Nephron (organoid): ENCODE data around the gene MECR.

Experiments used
- H3K27ac Mint-ChIP-seq, 3 experiments: 2 replicates each; pipeline ENCODE4 v1.8.0; 2020; ENCODE audit warnings: mixed read lengths in 3 of 3, mild to moderate bottlenecking in 2 of 3, moderate library complexity in 1 of 3
- H3K27me3 Mint-ChIP-seq: 2 replicates; pipeline ENCODE4 v1.8.0; 2021; ENCODE audit warnings: low read depth, mild to moderate bottlenecking, moderate library complexity, mixed read lengths
- H3K36me3 Mint-ChIP-seq: 2 replicates; pipeline ENCODE4 v1.8.0; 2020; ENCODE audit warnings: low read depth, mixed read lengths
- H3K4me1 Mint-ChIP-seq: 2 replicates; pipeline ENCODE4 v1.8.0; 2020; ENCODE audit warnings: mixed read lengths
- H3K4me3 Mint-ChIP-seq, 3 experiments: 2 replicates each; pipeline ENCODE4 v1.8.0; 2020; ENCODE audit warnings: mild to moderate bottlenecking in 3 of 3, mixed read lengths in 3 of 3, moderate library complexity in 2 of 3
- H3K9me3 Mint-ChIP-seq: 2 replicates; pipeline ENCODE4 v1.8.0; 2020; ENCODE audit warnings: mixed read lengths
- CTCF ChIP-seq, 3 experiments: fragments of 200-600 bp; sonication (generic); IDR thresholded peaks; one replicate each; pipeline ENCODE4 v1.5.0; 2021; ENCODE audit warnings: antibody characterized with exemption in 3 of 3; ENCODE audit not compliant: unreplicated experiment in 3 of 3

The MECR gene

GRCh38 chr1:29183287-29183686 lies 47.4 kb downstream of the MECR start:
- Mint-ChIP-seq H3K9me3 (no peaks in the 10 kb centered on the region), H3K4me1 (peaks cover 28% of the 10 kb centered on the region), H3K27me3 (no peaks in the 10 kb centered on the region), H3K4me3 (peak overlapping the region; percentile 88 to 99 (median 94)), H3K36me3 (peaks cover 19% of the 10 kb centered on the region), H3K27ac (peak overlapping the region; percentile 96 to 100 (median 99))
- TF ChIP-seq CTCF (IDR thresholded peaks at IDR 0.05; ENCODE audit: unreplicated experiment in 3 of 3) = no peak

DNA sequence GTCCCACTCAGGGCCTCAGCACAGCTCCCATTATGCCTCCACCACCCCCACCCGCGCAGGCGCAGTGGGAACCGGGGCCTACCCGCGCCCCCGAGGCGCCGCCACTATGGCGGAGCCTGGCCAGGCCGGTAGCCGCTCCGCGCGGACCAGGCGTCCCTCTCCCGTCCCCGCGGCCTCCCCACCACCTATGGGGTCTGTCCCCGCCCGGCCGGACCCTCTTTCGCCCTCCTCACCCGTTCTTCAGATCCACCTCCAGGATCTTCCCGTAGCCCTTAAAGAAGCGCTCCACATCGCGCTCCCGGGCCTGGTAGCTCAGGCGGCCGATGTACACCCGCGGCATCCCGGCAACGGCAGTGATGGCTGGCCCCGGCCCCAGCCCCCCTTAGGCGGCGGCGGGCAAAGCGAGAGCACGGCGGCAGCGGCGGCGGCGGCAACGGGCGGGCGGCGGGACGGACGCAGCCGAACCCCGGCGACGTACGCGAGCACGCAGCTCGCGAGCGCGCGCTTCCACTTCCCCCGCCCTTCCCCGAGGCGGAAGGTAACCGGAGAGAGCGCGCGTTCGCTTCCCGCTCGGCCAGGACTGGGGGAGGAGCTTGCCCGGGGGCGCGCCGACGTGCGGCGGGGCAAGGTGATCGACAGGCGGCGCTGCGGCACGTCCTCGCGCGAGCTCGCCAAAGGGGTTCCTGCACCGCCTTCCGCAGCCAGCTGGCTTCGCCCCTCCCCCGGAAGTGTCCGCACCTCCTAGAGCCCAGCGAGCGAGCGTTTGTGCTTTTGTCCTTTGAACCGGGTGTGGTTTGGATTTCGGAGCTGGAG lies 49.1 kb downstream of the MECR start, which contains the start of gene SRSF4:
Gene SRSF4, minus strand, starts transcription at position 488 of the 813 bp plus-strand sequence. Its CDS starts 148 bp downstream, at position 340.
- H3K9me3 Mint-ChIP-seq = no peaks in the 10 kb centered on the region
- H3K36me3 Mint-ChIP-seq = peaks cover 32% of the 10 kb centered on the region
- H3K27me3 Mint-ChIP-seq = no peaks in the 10 kb centered on the region
- peaks cover 38% of the 10 kb centered on the region for H3K4me1 Mint-ChIP-seq
- peak within 1 kb of the TSS; percentile 96 to 100 (median 99) for H3K27ac Mint-ChIP-seq
- peak within 1 kb of the TSS; percentile 88 to 99 (median 94) for H3K4me3 Mint-ChIP-seq
- TF ChIP-seq CTCF (IDR thresholded peaks at IDR 0.05; ENCODE audit: unreplicated experiment in 3 of 3) = peak; percentile 56 to 78 (median 60)

DNA sequence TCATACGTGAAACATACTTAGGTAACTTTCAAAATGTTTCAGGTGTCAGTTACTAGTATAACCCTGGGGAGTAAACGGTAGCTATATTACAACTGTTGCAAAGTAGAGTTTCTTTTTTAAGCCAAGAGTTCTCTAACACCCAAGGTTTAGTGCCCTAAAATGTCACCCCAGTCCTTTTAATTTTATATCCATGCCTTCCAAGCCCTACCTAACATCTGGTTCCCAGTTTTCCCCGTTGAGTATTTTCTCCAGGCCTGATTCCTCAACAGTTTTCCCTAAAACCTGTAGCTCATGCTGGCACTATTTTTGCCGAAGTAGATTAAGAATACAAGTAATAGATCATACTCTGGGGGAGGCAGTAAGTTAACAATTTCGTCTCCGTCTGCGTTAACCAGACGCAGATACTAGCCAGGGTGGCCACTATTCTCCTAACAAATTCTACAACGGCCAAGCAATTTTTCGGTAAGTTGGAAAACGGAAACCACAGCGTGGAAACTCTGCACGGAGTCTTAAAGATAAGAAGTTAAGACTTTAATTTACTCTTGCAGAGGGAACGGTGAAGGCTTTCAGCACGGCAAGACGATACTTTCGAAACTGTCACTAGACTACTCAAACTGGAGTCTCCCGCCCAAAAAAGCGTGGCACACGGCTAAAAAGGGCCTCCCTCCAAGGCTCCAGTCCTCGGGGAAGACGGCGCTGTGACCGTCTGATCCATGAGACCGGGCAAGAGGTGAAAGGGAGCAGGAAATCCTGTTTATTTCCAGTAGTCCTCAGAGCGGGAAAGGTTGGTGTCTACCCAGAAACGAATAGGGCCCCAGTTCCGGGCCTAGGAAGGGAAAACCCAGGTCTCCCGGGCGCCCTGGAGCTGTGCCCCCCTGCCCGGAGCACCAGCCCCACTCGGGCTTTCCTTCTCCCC lies 50.0 kb downstream of the MECR start:
- H3K4me3 Mint-ChIP-seq = peak overlapping the region; percentile 88 to 99 (median 94)
- no peaks in the 10 kb centered on the region for H3K27me3 Mint-ChIP-seq
- peak overlapping the region; percentile 96 to 100 (median 99) for H3K27ac Mint-ChIP-seq
- H3K9me3 Mint-ChIP-seq = no peaks in the 10 kb centered on the region
- H3K36me3 Mint-ChIP-seq = peaks cover 40% of the 10 kb centered on the region
- peaks cover 42% of the 10 kb centered on the region for H3K4me1 Mint-ChIP-seq
- TF ChIP-seq CTCF (IDR thresholded peaks at IDR 0.05; ENCODE audit: unreplicated experiment in 3 of 3) = no peak

- no peaks in the 10 kb centered on the region for H3K27me3 Mint-ChIP-seq
- no peak for TF ChIP-seq CTCF (IDR thresholded peaks at IDR 0.05; ENCODE audit: unreplicated experiment in 3 of 3)
- peak overlapping the region; percentile 96 to 100 (median 99) for H3K27ac Mint-ChIP-seq
- H3K4me1 Mint-ChIP-seq = peaks cover 42% of the 10 kb centered on the region
- peaks cover 41% of the 10 kb centered on the region for H3K36me3 Mint-ChIP-seq
- no peaks in the 10 kb centered on the region for H3K9me3 Mint-ChIP-seq
- peak overlapping the region; percentile 88 to 99 (median 94) for H3K4me3 Mint-ChIP-seq
Observed at GRCh38 chr1:29179641-29180184, 51.0 kb downstream of the MECR start.

GRCh38 chr1:29177022-29177705 lies 53.6 kb downstream of the MECR start:
- Mint-ChIP-seq H3K27ac (peak overlapping the region; percentile 44 to 76 (median 56)), H3K36me3 (peaks cover 53% of the 10 kb centered on the region), H3K4me1 (peaks cover 51% of the 10 kb centered on the region), H3K27me3 (no peaks in the 10 kb centered on the region), H3K4me3 (peak overlapping the region; percentile 46 to 58 (median 53)), H3K9me3 (no peaks in the 10 kb centered on the region)
- TF ChIP-seq CTCF (IDR thresholded peaks at IDR 0.05; ENCODE audit: unreplicated experiment in 3 of 3) = no peak
